Activated CD8-positive, alpha-beta memory T cell treated with anti-CD3 and anti-CD28 coated beads for 36 hours (primary cell): Measurements from ENCODE around the gene SDHAF2. TPM values are rescaled to one million over a fixed set of nuclear protein-coding genes. Genes with fewer than 3 reads are reported as not detected.
"Not testable (repeated sequence)": the region's sequence is repeated elsewhere in the genome, so short reads cannot be mapped to it uniquely, and the experiment has no call there.

Source experiments
- CTCF ChIA-PET: fragments of 350-600 bp; sonication (Branson Sonifier 250); formaldehyde crosslinking; loops from one replicate; lab custom pipeline; 2021; ENCODE audit warnings: antibody characterized with exemption; lab: Charles Lee
- POLR2A ChIA-PET: fragments of 350-600 bp; sonication (Branson Sonifier 250); formaldehyde crosslinking; loops from one replicate; lab custom pipeline; 2021; ENCODE audit warnings: antibody characterized with exemption; lab: Charles Lee
- total RNA-seq, 2 experiments: library from RNA; stranded (reverse); gene quantifications; one replicate each; pipeline ENCODE4 v1.2.3, GENCODE V29; 2021

The SDHAF2 gene
- 10 to 100 TPM; 44.6 to 45.4 TPM for total RNA-seq

GRCh38 chr11:61429691-61430582, at the start of gene SDHAF2, which contains the start of gene CPSF7:
TSS of gene SDHAF2 (plus strand) at chr11:61430124. CDS start at chr11:61430147, 23 bp downstream.
TSS of gene CPSF7 (minus strand) at chr11:61429975. CDS start at chr11:61429235, 740 bp downstream.
- ChIA-PET CTCF (interaction anchor here (1.0 to 2.5 kb wide), 8 partner anchors 12 to 94 kb away, joined by 3 to 12 read pairs (median 4); no protein-coding TSS in a partner anchor), POLR2A (interaction anchor here (0.6 to 2.6 kb wide), 7 partner anchors 17 to 456 kb away, joined by 3 to 10 read pairs (median 4); partner anchors contain the start of genes CYB561A3, DDB1, TKFC and TMEM138)

GRCh38 chr11:61380884-61381283, 49.0 kb upstream of the SDHAF2 start:
- POLR2A ChIA-PET: interaction anchor here (0.6 kb wide), 1 partner anchor 9 kb away, joined by 3 read pairs; no protein-coding TSS in a partner anchor
- CTCF ChIA-PET: no interaction called here

- POLR2A ChIA-PET: not testable (repeated sequence)
- CTCF ChIA-PET: interaction anchor here (1.6 to 5.6 kb wide), 4 partner anchors 10 to 66 kb away, joined by 6 to 99 read pairs (median 12); partner anchors contain the start of genes DDB1, TKFC and TMEM216
These were observed 46.1 kb upstream of the SDHAF2 start for GRCh38 chr11:61383859-61384258.

GRCh38 chr11:61384271-61385242, 45.4 kb upstream of the SDHAF2 start:
- POLR2A ChIA-PET: interaction anchor here (0.7 to 0.9 kb wide), 2 partner anchors 23 to 51 kb away, joined by 3 to 4 read pairs; partner anchors contain the start of genes DDB1 and TKFC

GRCh38 chr11:61390161-61390560, 39.8 kb upstream of the SDHAF2 start:
- ChIA-PET POLR2A (no interaction called here), CTCF (interaction anchor here (0.6 to 4.6 kb wide), 3 partner anchors 28 to 1322 kb away, joined by 3 to 36 read pairs (median 3); partner anchors contain the start of gene TMEM138)

More at GRCh38 chr11:61384271-61385242, 45.4 kb upstream of the SDHAF2 start:
- CTCF ChIA-PET: interaction anchor here (0.7 to 5.6 kb wide), 17 partner anchors 9 to 129 kb away, joined by 3 to 99 read pairs (median 7); partner anchors contain the start of genes CPSF7, CYB561A3, DDB1 and SDHAF2

GRCh38 chr11:61392981-61393595, 36.8 kb upstream of the SDHAF2 start:
- ChIA-PET POLR2A (interaction anchor here (0.6 to 3.2 kb wide), 5 partner anchors 9 to 677 kb away, joined by 3 to 21 read pairs (median 8); partner anchors contain the start of genes CPSF7, CYB561A3, SDHAF2 and TMEM138), CTCF (interaction anchor here (1.6 to 4.6 kb wide), 5 partner anchors 8 to 136 kb away, joined by 3 to 36 read pairs (median 13); partner anchors contain the start of genes CYB561A3 and TMEM138)

- ChIA-PET CTCF (interaction anchor here (0.9 to 4.0 kb wide), 6 partner anchors 8 to 116 kb away, joined by 3 to 13 read pairs (median 3); partner anchors contain the start of gene TMEM216), POLR2A (interaction anchor here (1.1 kb wide), 1 partner anchor 28 kb away, joined by 4 read pairs; the partner anchor contains the start of genes CPSF7 and SDHAF2)
These were observed 28.8 kb upstream of the SDHAF2 start for GRCh38 chr11:61401173-61401572.

- ChIA-PET CTCF (interaction anchor here (0.9 to 4.0 kb wide), 6 partner anchors 8 to 115 kb away, joined by 3 to 13 read pairs (median 3); partner anchors contain the start of gene TMEM216), POLR2A (interaction anchor here (1.1 to 1.4 kb wide), 2 partner anchors 9 to 28 kb away, joined by 4 to 9 read pairs; partner anchors contain the start of genes CPSF7, SDHAF2 and TMEM216)
These were observed 28.4 kb upstream of the SDHAF2 start for GRCh38 chr11:61401573-61401972.

GRCh38 chr11:61403658-61404057, 26.3 kb upstream of the SDHAF2 start:
- CTCF ChIA-PET: no interaction called here
- POLR2A ChIA-PET: no interaction called here

- ChIA-PET CTCF (no interaction called here), POLR2A (no interaction called here)
These were observed 25.8 kb upstream of the SDHAF2 start for GRCh38 chr11:61404103-61404502.

- CTCF ChIA-PET: no interaction called here
- POLR2A ChIA-PET: no interaction called here
These were observed 25.3 kb upstream of the SDHAF2 start for GRCh38 chr11:61404641-61405040.

- ChIA-PET CTCF (no interaction called here), POLR2A (no interaction called here)
These were observed 23.9 kb upstream of the SDHAF2 start for GRCh38 chr11:61406067-61406466.

- POLR2A ChIA-PET: no interaction called here
- CTCF ChIA-PET: interaction anchor here (2.1 kb wide), 1 partner anchor 21 kb away, joined by 9 read pairs; no protein-coding TSS in a partner anchor
These were observed 22.8 kb upstream of the SDHAF2 start for GRCh38 chr11:61406991-61407728.

GRCh38 chr11:61411589-61411988, 18.3 kb upstream of the SDHAF2 start:
- CTCF ChIA-PET: no interaction called here
- POLR2A ChIA-PET: interaction anchor here (1.3 kb wide), 1 partner anchor 18 kb away, joined by 3 read pairs; the partner anchor contains the start of genes CPSF7 and SDHAF2

GRCh38 chr11:61413496-61413895, 16.4 kb upstream of the SDHAF2 start:
- CTCF ChIA-PET: interaction anchor here (0.7 to 1.9 kb wide), 3 partner anchors 11 to 900 kb away, joined by 3 to 4 read pairs (median 3); no protein-coding TSS in a partner anchor
- POLR2A ChIA-PET: no interaction called here

- CTCF ChIA-PET: interaction anchor here (1.1 kb wide), 1 partner anchor 21 kb away, joined by 3 read pairs; no protein-coding TSS in a partner anchor
These were observed 15.4 kb upstream of the SDHAF2 start for GRCh38 chr11:61414547-61414946.

GRCh38 chr11:61415381-61415780, 14.5 kb upstream of the SDHAF2 start:
- POLR2A ChIA-PET: no interaction called here
- CTCF ChIA-PET: no interaction called here

More at GRCh38 chr11:61414547-61414946, 15.4 kb upstream of the SDHAF2 start:
- POLR2A ChIA-PET: no interaction called here
